Progenitor cell of endocrine pancreas (in vitro differentiated cells): ENCODE measurements around the gene TMEM181. TPM values are rescaled to one million over a fixed set of nuclear protein-coding genes. Genes with fewer than 3 reads are reported as not detected.

ENCODE experiments used
- DNase-seq: peaks from one replicate; pipeline ENCODE4 v3.0.0; 2021; ENCODE audit warnings: low spot score; ENCODE audit not compliant: unreplicated experiment
- H3K27ac Mint-ChIP-seq: 2 replicates; pipeline ENCODE4 v1.8.0; 2021; ENCODE audit warnings: mild to moderate bottlenecking, moderate library complexity, mixed read lengths
- H3K27me3 Mint-ChIP-seq: 2 replicates; pipeline ENCODE4 v1.8.0; 2021; ENCODE audit warnings: mixed read lengths
- H3K36me3 Mint-ChIP-seq: 2 replicates; pipeline ENCODE4 v1.8.0; 2022; ENCODE audit warnings: mixed read lengths; ENCODE audit not compliant: insufficient read depth
- H3K4me1 Mint-ChIP-seq: 2 replicates; pipeline ENCODE4 v1.8.0; 2021; ENCODE audit warnings: low read depth, mixed read lengths
- H3K4me3 Mint-ChIP-seq: 2 replicates; pipeline ENCODE4 v1.8.0; 2021; ENCODE audit warnings: low read depth, mild to moderate bottlenecking, moderate library complexity, mixed read lengths
- H3K9me3 Mint-ChIP-seq: 2 replicates; pipeline ENCODE4 v1.8.0; 2021; ENCODE audit warnings: low read depth, mixed read lengths
- CTCF ChIP-seq: fragments of 200-600 bp; sonication (generic); IDR thresholded peaks from one replicate; pipeline ENCODE4 v1.5.0; 2021; ENCODE audit warnings: antibody characterized with exemption, mild to moderate bottlenecking; ENCODE audit not compliant: unreplicated experiment
- total RNA-seq: library from RNA; stranded (reverse); gene quantifications from 2 replicates; pipeline ENCODE4 v1.2.1, GENCODE V29; 2021

TMEM181 gene
- total RNA-seq, 1 donor from 2014 or later = 33.9 TPM

GRCh38 chr6:158539413-158539812 is 20.5 kb upstream of the TMEM181 start:
- Mint-ChIP-seq H3K4me1 (peaks cover 1% of the 10 kb centered on the region), H3K27ac (no peak overlapping the region), H3K9me3 (no peaks in the 10 kb centered on the region), H3K4me3 (no peak overlapping the region), H3K36me3 (peaks cover 3% of the 10 kb centered on the region), H3K27me3 (peaks cover 27% of the 10 kb centered on the region)
- TF ChIP-seq CTCF = no peak
- DNase-seq = no peak

- Mint-ChIP-seq H3K27me3 (peaks cover 27% of the 10 kb centered on the region), H3K4me3 (no peak overlapping the region), H3K36me3 (peaks cover 3% of the 10 kb centered on the region), H3K27ac (no peak overlapping the region), H3K4me1 (peaks cover 1% of the 10 kb centered on the region), H3K9me3 (no peaks in the 10 kb centered on the region)
- DNase-seq = no peak
- TF ChIP-seq CTCF = no peak
Observed at GRCh38 chr6:158539881-158540280, 20.0 kb upstream of the TMEM181 start.

- Mint-ChIP-seq H3K9me3 (no peaks in the 10 kb centered on the region), H3K36me3 (peaks cover 3% of the 10 kb centered on the region), H3K27me3 (peaks cover 18% of the 10 kb centered on the region), H3K4me3 (no peak overlapping the region), H3K27ac (no peak overlapping the region), H3K4me1 (peaks cover 16% of the 10 kb centered on the region)
- no peak for TF ChIP-seq CTCF
- DNase-seq = no peak
Observed at GRCh38 chr6:158543606-158544185, 16.2 kb upstream of the TMEM181 start.

GRCh38 chr6:158544428-158544827 is 15.5 kb upstream of the TMEM181 start:
- Mint-ChIP-seq H3K4me3 (no peak overlapping the region), H3K36me3 (peaks cover 3% of the 10 kb centered on the region), H3K27ac (no peak overlapping the region), H3K4me1 (peaks cover 16% of the 10 kb centered on the region), H3K9me3 (no peaks in the 10 kb centered on the region), H3K27me3 (peaks cover 12% of the 10 kb centered on the region)
- no peak for TF ChIP-seq CTCF
- no peak for DNase-seq

GRCh38 chr6:158545043-158545966 is 14.6 kb upstream of the TMEM181 start:
- Mint-ChIP-seq H3K4me3 (no peak overlapping the region), H3K9me3 (no peaks in the 10 kb centered on the region), H3K27me3 (peaks cover 6% of the 10 kb centered on the region), H3K4me1 (peaks cover 16% of the 10 kb centered on the region), H3K27ac (no peak overlapping the region), H3K36me3 (no peaks in the 10 kb centered on the region)
- no peak for TF ChIP-seq CTCF
- no peak for DNase-seq
